ENCODE measurements around the gene KIF21A. TPM values are rescaled to one million over a fixed set of nuclear protein-coding genes. Genes with fewer than 3 reads are reported as not detected.

KIF21A gene
- total RNA-seq, 4 donors from 2014 or later: 19.7 to 56.1 (median 29.4) TPM

DNA sequence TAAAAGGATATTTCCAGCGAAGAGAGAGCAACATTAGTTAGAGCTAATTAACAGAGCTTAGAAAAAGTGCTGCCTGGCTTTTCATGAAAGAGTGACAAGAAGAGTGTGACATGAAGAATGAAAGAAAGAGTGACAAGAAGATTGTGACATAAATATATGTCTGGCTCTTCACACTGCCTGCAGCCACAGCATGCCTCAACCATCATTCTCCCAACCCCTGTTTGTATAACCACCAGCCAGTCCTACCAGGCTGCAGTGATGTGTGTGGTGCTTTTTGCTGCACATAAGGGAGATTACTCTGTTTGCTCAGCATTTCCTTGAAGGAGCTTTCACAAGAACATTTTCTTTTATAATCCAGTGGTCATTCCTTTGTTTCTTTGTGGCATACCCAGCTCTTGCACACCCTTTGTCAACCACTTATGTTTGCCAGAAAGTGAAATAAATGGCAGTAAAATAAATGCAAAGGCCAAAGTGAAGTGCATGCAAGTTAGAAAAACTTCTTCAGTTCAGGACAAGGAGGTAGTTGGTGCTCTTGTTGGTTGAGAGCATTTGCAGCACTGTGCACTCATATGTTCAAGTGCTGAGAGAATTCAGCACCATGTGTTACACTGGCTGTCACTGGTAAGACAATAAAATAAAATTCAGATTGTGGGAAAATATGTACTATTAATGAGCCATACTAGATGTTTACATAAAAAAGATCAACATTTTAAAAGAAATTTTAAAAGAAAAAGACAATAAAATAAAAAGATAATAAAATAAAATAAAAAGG lies 50.6 kb downstream of the KIF21A start:
- Histone ChIP-seq H3K9me3 (no peaks in the 10 kb centered on the region), H3K27ac (no peak overlapping the region), H3K4me1 (no peaks in the 10 kb centered on the region), H3K36me3 (no peaks in the 10 kb centered on the region), H3K4me3 (no peak overlapping the region), H3K27me3 (no peaks in the 10 kb centered on the region)
- no peak for TF ChIP-seq POLR2A (IDR thresholded peaks at IDR 0.05)
- TF ChIP-seq, protein P1, sequence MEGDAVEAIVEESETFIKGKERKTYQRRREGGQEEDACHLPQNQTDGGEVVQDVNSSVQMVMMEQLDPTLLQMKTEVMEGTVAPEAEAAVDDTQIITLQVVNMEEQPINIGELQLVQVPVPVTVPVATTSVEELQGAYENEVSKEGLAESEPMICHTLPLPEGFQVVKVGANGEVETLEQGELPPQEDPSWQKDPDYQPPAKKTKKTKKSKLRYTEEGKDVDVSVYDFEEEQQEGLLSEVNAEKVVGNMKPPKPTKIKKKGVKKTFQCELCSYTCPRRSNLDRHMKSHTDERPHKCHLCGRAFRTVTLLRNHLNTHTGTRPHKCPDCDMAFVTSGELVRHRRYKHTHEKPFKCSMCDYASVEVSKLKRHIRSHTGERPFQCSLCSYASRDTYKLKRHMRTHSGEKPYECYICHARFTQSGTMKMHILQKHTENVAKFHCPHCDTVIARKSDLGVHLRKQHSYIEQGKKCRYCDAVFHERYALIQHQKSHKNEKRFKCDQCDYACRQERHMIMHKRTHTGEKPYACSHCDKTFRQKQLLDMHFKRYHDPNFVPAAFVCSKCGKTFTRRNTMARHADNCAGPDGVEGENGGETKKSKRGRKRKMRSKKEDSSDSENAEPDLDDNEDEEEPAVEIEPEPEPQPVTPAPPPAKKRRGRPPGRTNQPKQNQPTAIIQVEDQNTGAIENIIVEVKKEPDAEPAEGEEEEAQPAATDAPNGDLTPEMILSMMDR (IDR thresholded peaks at IDR 0.05): no peak
- no peak for DNase-seq
- 79% methylated on average over 1 of the region's 1 CpG for WGBS, 2 donors
- intact Hi-C loops (cut with DNase I): no loop called here

DNA sequence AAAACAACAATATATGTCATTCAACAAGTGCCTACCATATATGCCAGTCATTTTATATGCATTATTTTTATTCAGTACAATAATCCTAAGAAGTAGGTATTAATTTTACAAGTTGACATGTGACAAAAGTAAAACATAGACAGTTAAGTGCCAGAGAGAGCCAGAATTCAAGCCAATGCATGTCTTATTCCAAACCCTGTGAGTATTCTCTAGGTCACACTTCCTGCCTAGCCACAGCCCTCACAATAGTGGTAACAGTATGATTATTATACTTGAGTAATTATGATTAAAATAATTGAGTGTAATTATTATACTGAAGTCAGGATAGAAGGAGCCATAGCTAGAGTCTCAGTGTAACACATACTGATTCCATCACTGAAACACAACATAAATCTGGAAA lies 52.2 kb downstream of the KIF21A start:
- Histone ChIP-seq H3K9me3 (no peaks in the 10 kb centered on the region), H3K27me3 (no peaks in the 10 kb centered on the region), H3K36me3 (no peaks in the 10 kb centered on the region), H3K4me1 (no peaks in the 10 kb centered on the region), H3K27ac (no peak overlapping the region), H3K4me3 (no peak overlapping the region)
- intact Hi-C loops (cut with DNase I): no loop called here
- DNase-seq: no peak
- TF ChIP-seq, protein P1 (IDR thresholded peaks at IDR 0.05): no peak
- no peak for TF ChIP-seq POLR2A (IDR thresholded peaks at IDR 0.05)

DNA sequence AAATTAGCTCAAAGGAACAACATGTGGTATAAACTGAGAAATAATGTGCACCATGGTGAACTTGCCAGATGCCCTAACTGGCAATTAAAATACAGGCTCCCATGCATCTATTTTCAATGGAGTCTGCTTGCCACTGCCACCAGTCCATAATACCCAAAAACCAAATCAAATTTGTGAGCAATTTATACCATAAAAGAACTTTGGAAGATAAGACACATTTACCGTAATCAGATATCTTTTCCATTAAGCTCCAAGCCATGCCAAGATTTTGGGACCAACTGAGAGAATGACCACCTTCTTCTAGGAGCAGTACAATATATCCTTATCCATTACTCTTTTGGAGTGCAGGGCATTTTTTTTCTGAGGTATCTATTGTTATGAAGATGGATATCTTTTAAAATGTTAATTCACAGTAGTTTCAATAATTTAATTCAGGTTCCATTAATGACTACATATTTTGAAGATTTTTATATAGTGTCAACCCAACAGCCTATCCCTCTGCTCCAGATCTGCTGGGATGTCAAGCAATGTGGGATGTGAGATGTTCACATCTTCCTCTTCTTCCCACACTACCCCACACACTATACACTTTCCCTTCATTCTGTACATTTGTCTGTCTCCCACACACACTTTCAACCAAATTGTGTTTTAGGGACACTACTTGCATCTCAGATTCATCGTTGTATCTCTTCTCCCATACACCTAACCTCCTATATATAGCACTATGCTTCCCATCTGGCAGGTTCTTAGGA lies 53.3 kb downstream of the KIF21A start:
- no peaks in the 10 kb centered on the region for H3K9me3 ChIP-seq
- H3K4me3 ChIP-seq: no peak overlapping the region
- no peak for DNase-seq
- H3K4me1 ChIP-seq: no peaks in the 10 kb centered on the region
- no peak overlapping the region for H3K27ac ChIP-seq
- H3K36me3 ChIP-seq: no peaks in the 10 kb centered on the region
- 92 to 95% methylated on average over 2 of the region's 2 CpGs for WGBS, 2 donors
- no peaks in the 10 kb centered on the region for H3K27me3 ChIP-seq
- TF ChIP-seq POLR2A (IDR thresholded peaks at IDR 0.05): no peak
- TF ChIP-seq, protein P1 (IDR thresholded peaks at IDR 0.05): no peak
- intact Hi-C loops (cut with DNase I): no loop called here

DNA sequence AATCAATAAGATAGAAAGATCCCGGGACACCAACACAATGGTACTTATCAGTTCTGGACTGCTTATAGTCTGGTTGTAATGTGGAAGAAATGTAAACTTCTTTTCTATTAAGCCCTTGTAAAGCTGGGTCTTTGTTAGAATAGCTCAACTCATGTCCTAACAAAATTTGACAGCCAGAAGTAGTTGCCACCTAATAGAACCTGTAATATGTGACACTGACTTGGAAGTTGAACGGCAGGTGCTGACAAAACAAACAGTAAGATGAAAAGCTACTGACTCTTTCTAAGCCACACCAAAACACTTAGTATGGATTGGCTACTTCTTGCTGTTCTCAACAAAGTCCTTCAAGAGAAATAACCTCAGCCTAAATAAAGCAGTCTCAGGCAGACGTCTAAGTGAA lies 56.6 kb downstream of the KIF21A start:
- Histone ChIP-seq H3K27ac (no peak overlapping the region), H3K27me3 (no peaks in the 10 kb centered on the region), H3K4me1 (no peaks in the 10 kb centered on the region), H3K36me3 (no peaks in the 10 kb centered on the region), H3K4me3 (no peak overlapping the region), H3K9me3 (no peaks in the 10 kb centered on the region)
- intact Hi-C loops (cut with DNase I): no loop called here
- TF ChIP-seq POLR2A (IDR thresholded peaks at IDR 0.05): no peak
- TF ChIP-seq, protein P1 (IDR thresholded peaks at IDR 0.05): no peak
- 69 to 79% methylated on average over 3 of the region's 3 CpGs for WGBS, 2 donors
- no peak for DNase-seq

DNA sequence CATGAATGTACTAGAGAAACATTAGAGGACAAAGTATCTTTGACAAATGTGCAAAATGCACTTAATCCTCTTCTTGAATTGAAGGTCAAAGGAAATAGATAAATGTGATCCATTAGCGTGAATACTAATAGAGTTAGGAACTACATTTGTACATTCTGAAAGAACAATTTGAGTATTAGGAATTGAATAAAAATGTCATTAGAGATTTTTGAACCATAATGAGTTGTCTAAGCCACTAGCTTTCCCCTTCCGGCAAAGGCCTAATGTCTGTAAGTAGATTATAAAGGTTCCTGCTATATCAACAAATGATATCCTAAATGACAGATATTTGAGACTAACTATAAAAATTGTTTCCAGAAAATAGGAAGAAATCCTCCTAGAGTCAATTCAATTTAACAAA lies 59.8 kb downstream of the KIF21A start:
- no peaks in the 10 kb centered on the region for H3K4me1 ChIP-seq
- H3K27ac ChIP-seq: no peak overlapping the region
- no peak overlapping the region for H3K4me3 ChIP-seq
- H3K27me3 ChIP-seq: no peaks in the 10 kb centered on the region
- 93 to 94% methylated on average over 2 of the region's 2 CpGs for WGBS, 2 donors
- no peak for DNase-seq
- intact Hi-C loops (cut with DNase I): no loop called here
- no peaks in the 10 kb centered on the region for H3K36me3 ChIP-seq
- TF ChIP-seq, protein P1 (IDR thresholded peaks at IDR 0.05): no peak
- no peak for TF ChIP-seq POLR2A (IDR thresholded peaks at IDR 0.05)
- no peaks in the 10 kb centered on the region for H3K9me3 ChIP-seq
